CD4-positive, alpha-beta T cell treated with Interleukin-1 beta for 1 hour (primary cell): ENCODE results near the gene NOA1.
A peak's percentile ranks its signal among the peaks of the same experiment; 100 is the strongest.

Source experiments
- DNase-seq, 2 donors: peaks; one replicate each; pipeline ENCODE4 v3.0.0-alpha.2; 2020 to 2022

The NOA1 gene

GRCh38 chr4:56977321-56978012 is at the start of gene NOA1:
TSS of gene NOA1 (minus strand) at chr4:56977606. CDS start at chr4:56977585, 21 bp downstream.
- DNase-seq = peak; percentile 98 to 99

GRCh38 chr4:57023104-57023503 is 45.7 kb upstream of the NOA1 start:
- DNase-seq = no peak

- DNase-seq = no peak
Observed at GRCh38 chr4:57020467-57021101, 43.2 kb upstream of the NOA1 start.

GRCh38 chr4:57018980-57019379 is 41.6 kb upstream of the NOA1 start:
- no peak for DNase-seq

GRCh38 chr4:57013543-57014120 is 36.2 kb upstream of the NOA1 start:
- no peak for DNase-seq

- no peak for DNase-seq
Observed at GRCh38 chr4:56999751-57000150, 22.3 kb upstream of the NOA1 start.

DNA sequence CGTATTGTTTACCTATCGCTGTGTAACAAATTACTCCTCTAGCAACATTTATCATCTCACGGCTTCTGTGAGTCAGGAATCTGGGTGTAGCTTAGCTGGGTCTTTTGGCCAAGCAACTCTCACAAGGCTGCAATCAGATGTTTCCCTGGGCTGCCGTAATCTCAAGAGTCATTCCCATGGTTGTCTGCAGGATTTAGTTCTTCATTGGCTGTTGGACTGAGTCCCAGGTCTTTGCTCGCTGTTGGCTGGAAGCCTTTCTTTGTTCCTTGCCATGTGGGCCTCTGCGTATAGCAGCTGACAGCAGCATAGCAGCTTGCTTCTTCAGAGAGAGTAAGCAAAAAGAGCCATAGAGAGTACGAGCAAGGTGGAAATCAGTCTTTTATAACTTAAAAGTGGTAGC is 18.1 kb upstream of the NOA1 start:
- no peak for DNase-seq

- DNase-seq = no peak
Observed at GRCh38 chr4:56990109-56990905, 12.9 kb upstream of the NOA1 start.

DNA sequence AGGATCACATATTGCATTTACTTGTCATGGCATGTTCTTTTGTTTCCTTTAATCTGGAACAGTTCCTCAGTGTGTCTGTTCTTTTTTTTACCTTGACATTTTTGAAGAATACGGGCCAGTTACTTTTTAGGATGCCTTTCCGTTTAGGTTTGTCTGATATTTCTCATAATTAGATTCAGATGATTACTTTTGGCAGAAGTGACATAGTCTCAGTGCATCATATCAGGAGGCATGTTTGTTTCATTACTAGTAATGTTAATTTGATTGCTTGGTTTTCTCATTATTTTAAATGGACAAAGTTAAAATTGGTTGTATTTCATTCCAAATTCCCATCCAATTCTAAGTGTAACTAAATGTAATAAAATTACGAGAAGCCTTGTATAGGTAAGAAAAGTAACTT is 9.5 kb upstream of the NOA1 start:
- no peak for DNase-seq

DNA sequence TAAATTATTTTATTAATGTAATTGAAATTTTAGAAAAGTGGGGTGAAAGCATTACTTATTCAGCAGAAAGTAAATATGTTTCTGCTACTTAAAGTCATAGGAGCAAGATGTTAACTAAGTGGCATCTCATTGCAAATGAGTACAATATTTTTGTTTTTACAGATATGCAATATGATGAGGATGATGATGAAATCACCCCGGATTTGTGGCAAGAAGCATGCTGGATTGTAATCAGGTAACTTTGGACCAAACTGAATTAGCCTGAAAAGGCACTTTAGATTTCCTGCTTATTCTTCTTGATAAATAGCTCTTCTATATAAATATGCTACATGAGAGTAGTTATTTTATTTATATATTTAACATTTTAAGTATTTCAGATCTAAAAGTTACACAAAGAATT is 8.8 kb upstream of the NOA1 start:
- DNase-seq = no peak

DNA sequence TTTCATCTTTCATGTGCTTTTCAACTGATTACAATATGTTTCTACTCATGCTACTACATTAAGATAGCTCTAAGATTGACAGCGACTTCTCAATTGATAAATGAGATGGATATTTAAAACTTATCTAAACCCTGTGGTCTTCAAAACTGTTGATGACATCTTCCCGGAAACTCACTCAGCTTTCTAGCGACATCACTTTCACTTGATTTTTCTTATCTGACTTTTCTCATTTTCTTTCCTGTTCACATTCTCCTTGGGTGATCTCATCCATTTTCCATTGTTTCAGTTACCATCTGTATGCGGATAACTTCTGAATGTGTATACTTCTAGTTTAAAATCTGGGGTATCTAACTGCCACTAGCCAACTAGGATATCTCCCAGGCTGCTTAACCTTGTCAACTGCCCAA is 4.4 kb upstream of the NOA1 start:
- no peak for DNase-seq

- peak; percentile 33 to 48 for DNase-seq
Observed at GRCh38 chr4:56979421-56980072, 2.1 kb upstream of the NOA1 start.

- peak; percentile 90 to 91 for DNase-seq
Observed at GRCh38 chr4:56978750-56979303, 1.4 kb upstream of the NOA1 start, which contains the start of gene POLR2B. TSS of gene POLR2B (plus strand) at chr4:56978896. CDS start at chr4:56978986, 90 bp downstream.

DNA sequence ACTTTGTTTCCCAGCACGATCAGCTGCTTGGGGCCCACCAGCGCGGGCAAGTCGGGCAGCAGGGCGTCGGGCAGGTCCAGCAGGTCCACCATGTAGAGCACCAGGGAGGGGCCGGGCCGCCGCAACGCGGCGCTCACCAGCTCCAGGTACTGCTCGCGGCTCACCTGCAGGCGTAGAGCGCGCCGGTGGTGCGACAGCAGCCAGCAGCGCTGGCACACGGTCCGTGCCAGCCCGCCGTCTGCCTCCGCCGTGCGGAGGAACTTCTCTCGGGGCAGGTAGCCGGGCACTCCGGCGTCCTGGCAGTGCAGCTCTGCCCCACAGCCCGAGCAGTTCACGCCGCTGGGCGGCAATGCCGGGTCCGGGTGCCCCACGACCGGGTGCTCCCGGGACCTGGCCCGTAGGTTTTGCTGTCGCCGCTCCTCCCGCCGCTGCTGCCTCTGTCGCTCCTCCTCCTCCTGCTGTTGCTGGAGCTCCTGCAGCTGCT is 527 bp downstream of the NOA1 start:
- peak; percentile 49 to 54 for DNase-seq

- DNase-seq = no peak
Observed at GRCh38 chr4:56976283-56976836, 1.0 kb downstream of the NOA1 start.

GRCh38 chr4:56973336-56973735 is 4.1 kb downstream of the NOA1 start:
- DNase-seq = no peak

- DNase-seq = no peak
Observed at GRCh38 chr4:56972809-56973208, 4.6 kb downstream of the NOA1 start.

- DNase-seq = no peak
Observed at GRCh38 chr4:56972389-56972788, 5.0 kb downstream of the NOA1 start.

DNA sequence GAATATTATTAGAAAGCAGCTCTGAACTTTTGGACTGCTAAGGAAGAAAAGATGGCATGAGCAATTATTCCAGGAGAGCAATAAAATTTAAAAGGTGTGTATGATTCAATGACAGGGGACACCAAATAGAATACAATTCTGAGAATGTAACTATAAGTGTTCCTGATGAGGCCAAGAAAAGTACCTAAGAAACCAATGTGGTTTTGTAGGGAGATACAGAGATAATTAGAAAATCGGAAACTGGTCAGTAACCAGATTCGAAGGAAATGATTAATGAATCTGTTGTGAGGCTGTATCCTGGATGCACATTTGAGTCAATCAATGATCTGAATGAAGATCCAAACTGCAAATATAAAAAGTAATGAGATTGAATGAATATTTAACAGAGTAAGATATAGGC is 6.0 kb downstream of the NOA1 start:
- no peak for DNase-seq

DNA sequence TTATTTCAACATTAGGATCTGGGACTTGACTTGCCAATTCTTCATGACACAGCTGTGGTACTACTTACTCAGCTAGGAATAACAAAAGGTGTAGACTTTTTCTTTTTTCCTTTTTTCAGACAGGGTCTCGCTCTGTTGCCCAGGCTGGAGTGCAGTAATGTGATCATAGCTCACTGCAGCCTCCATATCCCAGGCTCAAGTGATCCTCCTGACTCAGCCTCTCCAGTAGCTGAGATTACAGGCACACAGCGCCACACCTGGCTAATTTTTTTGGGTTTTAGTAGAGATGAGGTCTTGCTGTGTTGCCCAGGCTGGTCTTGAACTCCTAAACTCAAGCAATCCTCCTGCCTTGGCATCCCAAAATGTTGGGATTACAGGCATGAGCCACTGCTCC is 16.3 kb downstream of the NOA1 start:
- no peak for DNase-seq

- DNase-seq = no peak
Observed at GRCh38 chr4:56959100-56959499, 18.3 kb downstream of the NOA1 start.

- peak in 1 of 2 donors; percentile 55 for DNase-seq
Observed at GRCh38 chr4:56958111-56958517, 19.3 kb downstream of the NOA1 start.
